HEK293 (cell line): Measurements from ENCODE around the gene PTDSS2.

Experiments used
- SALL2 ChIP-seq: fragments of 450-650 bp; formaldehyde crosslinking; IDR thresholded peaks from 2 replicates; pipeline ENCODE4 v1.5.0; 2017; ENCODE audit warnings: missing biosample characterization, mild to moderate bottlenecking, missing genetic modification characterization, borderline replicate concordance
- SETDB1 ChIP-seq: IDR thresholded peaks from one replicate; pipeline ENCODE4 v1.6.1; 2017; ENCODE audit warnings: mild to moderate bottlenecking, low read length, moderate library complexity, mixed read lengths; ENCODE audit not compliant: insufficient read length
- YY1 ChIP-seq: fragments of 450-650 bp; formaldehyde crosslinking; IDR thresholded peaks from 2 replicates; pipeline ENCODE4 v1.5.1; 2018; ENCODE audit warnings: missing biosample characterization, missing genetic modification characterization
- ZBTB20 ChIP-seq: fragments of 450-650 bp; formaldehyde crosslinking; IDR thresholded peaks from 2 replicates; pipeline ENCODE4 v1.5.1; 2016; ENCODE audit warnings: missing biosample characterization, missing genetic modification characterization
- ZNF184 ChIP-seq: fragments of 450-650 bp; IDR thresholded peaks from 2 replicates; pipeline ENCODE4 v1.5.1; 2018; ENCODE audit warnings: missing biosample characterization, mild to moderate bottlenecking, missing genetic modification characterization
- TF ChIP-seq, protein P1 (sequence below): fragments of 450-650 bp; formaldehyde crosslinking; IDR thresholded peaks from 2 replicates; pipeline ENCODE4 v1.5.1; 2016; ENCODE audit warnings: missing biosample characterization, missing genetic modification characterization
- TF ChIP-seq, protein P2 (sequence below): fragments of 450-650 bp; formaldehyde crosslinking; IDR thresholded peaks from 2 replicates; pipeline ENCODE4 v1.5.1; 2016; ENCODE audit warnings: missing biosample characterization, missing genetic modification characterization
- TF ChIP-seq, protein P3 (sequence below): sonication (generic); formaldehyde crosslinking; IDR thresholded peaks from 2 replicates; pipeline ENCODE4 v1.8.1; 2022; ENCODE audit warnings: mild to moderate bottlenecking, moderate library complexity, missing genetic modification reagents

DNA sequence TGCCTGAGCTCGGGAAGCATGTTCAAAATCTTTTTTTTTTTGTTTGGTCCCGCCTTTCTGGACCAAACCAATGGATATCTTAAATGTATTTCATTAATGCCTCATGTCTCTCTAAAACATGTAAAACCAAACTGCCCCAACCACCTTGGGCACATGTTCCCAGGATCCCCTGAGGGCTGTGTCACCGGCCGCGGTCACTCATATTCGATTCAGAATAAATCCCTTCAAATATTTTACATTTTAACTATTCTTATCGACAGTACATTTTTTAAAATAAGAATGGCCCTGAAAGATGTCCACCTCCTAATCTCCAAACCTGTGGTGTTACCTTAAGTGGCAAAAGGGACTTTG is 54.9 kb downstream of the PTDSS2 start:
- TF ChIP-seq, protein P1, sequence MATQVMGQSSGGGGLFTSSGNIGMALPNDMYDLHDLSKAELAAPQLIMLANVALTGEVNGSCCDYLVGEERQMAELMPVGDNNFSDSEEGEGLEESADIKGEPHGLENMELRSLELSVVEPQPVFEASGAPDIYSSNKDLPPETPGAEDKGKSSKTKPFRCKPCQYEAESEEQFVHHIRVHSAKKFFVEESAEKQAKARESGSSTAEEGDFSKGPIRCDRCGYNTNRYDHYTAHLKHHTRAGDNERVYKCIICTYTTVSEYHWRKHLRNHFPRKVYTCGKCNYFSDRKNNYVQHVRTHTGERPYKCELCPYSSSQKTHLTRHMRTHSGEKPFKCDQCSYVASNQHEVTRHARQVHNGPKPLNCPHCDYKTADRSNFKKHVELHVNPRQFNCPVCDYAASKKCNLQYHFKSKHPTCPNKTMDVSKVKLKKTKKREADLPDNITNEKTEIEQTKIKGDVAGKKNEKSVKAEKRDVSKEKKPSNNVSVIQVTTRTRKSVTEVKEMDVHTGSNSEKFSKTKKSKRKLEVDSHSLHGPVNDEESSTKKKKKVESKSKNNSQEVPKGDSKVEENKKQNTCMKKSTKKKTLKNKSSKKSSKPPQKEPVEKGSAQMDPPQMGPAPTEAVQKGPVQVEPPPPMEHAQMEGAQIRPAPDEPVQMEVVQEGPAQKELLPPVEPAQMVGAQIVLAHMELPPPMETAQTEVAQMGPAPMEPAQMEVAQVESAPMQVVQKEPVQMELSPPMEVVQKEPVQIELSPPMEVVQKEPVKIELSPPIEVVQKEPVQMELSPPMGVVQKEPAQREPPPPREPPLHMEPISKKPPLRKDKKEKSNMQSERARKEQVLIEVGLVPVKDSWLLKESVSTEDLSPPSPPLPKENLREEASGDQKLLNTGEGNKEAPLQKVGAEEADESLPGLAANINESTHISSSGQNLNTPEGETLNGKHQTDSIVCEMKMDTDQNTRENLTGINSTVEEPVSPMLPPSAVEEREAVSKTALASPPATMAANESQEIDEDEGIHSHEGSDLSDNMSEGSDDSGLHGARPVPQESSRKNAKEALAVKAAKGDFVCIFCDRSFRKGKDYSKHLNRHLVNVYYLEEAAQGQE (tag by site-specific recombination), result no peak
- TF ChIP-seq ZBTB20 (tag by site-specific recombination), result no peak
- no peak for TF ChIP-seq YY1
- TF ChIP-seq, protein P2, sequence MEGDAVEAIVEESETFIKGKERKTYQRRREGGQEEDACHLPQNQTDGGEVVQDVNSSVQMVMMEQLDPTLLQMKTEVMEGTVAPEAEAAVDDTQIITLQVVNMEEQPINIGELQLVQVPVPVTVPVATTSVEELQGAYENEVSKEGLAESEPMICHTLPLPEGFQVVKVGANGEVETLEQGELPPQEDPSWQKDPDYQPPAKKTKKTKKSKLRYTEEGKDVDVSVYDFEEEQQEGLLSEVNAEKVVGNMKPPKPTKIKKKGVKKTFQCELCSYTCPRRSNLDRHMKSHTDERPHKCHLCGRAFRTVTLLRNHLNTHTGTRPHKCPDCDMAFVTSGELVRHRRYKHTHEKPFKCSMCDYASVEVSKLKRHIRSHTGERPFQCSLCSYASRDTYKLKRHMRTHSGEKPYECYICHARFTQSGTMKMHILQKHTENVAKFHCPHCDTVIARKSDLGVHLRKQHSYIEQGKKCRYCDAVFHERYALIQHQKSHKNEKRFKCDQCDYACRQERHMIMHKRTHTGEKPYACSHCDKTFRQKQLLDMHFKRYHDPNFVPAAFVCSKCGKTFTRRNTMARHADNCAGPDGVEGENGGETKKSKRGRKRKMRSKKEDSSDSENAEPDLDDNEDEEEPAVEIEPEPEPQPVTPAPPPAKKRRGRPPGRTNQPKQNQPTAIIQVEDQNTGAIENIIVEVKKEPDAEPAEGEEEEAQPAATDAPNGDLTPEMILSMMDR, result no peak
- TF ChIP-seq SETDB1, result no peak
- TF ChIP-seq SALL2 (tag by site-specific recombination), result no peak
- no peak for TF ChIP-seq ZNF184 (tag by site-specific recombination)
- TF ChIP-seq, protein P3, sequence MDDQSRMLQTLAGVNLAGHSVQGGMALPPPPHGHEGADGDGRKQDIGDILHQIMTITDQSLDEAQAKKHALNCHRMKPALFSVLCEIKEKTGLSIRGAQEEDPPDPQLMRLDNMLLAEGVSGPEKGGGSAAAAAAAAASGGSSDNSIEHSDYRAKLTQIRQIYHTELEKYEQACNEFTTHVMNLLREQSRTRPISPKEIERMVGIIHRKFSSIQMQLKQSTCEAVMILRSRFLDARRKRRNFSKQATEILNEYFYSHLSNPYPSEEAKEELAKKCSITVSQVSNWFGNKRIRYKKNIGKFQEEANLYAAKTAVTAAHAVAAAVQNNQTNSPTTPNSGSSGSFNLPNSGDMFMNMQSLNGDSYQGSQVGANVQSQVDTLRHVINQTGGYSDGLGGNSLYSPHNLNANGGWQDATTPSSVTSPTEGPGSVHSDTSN, result no peak
